Body of pancreas (tissue), 4 donors: ENCODE data around the gene ADAMTSL1. TPM values are rescaled to one million over a fixed set of nuclear protein-coding genes. Genes with fewer than 3 reads are reported as not detected.

Experiments used
- ATAC-seq: fragments of 150-250 bp; one replicate; pipeline ENCODE4 v1.9.1; 2016
- DNase-seq, 4 donors: peaks; one replicate each; pipeline ENCODE4 v3.0.0-alpha.2; 2019
- H3K27ac ChIP-seq, 4 donors: fragments of 200-600 bp; sonication (generic); 1 replicate in 3 of 4; 2 replicates in 1 of 4; pipeline versions ENCODE4 v1.5.1 to v1.6.1; 2016 to 2019; ENCODE audit warnings: mild to moderate bottlenecking in 1 of 4, mixed read lengths in 1 of 4, moderate library complexity in 1 of 4
- H3K27me3 ChIP-seq, 2 donors: fragments of 200-600 bp; sonication (generic); one replicate each; pipeline ENCODE4 v1.6.0; 2016; ENCODE audit warnings: mild to moderate bottlenecking in 1 of 2
- H3K36me3 ChIP-seq, 2 donors: fragments of 200-600 bp; sonication (generic); replicated peaks in 1 of 2; 2 replicates each; pipeline ENCODE4 v1.5.1; 2016; ENCODE audit warnings: low read depth in 2 of 2; ENCODE audit not compliant: insufficient read depth in 1 of 2
- H3K4me1 ChIP-seq: fragments of 200-600 bp; sonication (generic); one replicate; pipeline ENCODE4 v1.6.0; 2016
- H3K4me3 ChIP-seq, 2 donors: fragments of 200-600 bp; sonication (generic); 1 replicate in 1 of 2; 2 replicates in 1 of 2; pipeline ENCODE4 v1.5.1; 2016 to 2019
- H3K9me3 ChIP-seq, 3 donors: fragments of 200-600 bp; sonication (generic); 1 replicate in 2 of 3; 2 replicates in 1 of 3; pipeline ENCODE4 v1.5.1; 2016
- CTCF ChIP-seq, 7 experiments: fragments of 450-650 bp in 4 of 7; fragments of 200-600 bp in 3 of 7; sonication (generic) in 3 of 7; IDR thresholded peaks; one replicate each; pipeline ENCODE4 v1.5.1; 2016 to 2019; ENCODE audit warnings: antibody characterized with exemption in 7 of 7
- POLR2A ChIP-seq, 3 donors: fragments of 450-650 bp; IDR thresholded peaks; one replicate each; pipeline ENCODE4 v1.6.1; 2016; ENCODE audit warnings: antibody characterized with exemption in 3 of 3, mild to moderate bottlenecking in 2 of 3
- WGBS, 2 donors: methylation state at CpG; one replicate each; pipeline ENCODE4 v1.1.5; 2017; 5-methylcytosine and 5-hydroxymethylcytosine counted together
- intact Hi-C: fragments of 100-400 bp; cut with DNase I; formaldehyde crosslinking; loops from one replicate; pipeline ENCODE4 v1.15.1; 2023
- total RNA-seq, 2 donors: library from RNA; depleted of rRNA; stranded (reverse); fragments of >200 nt; gene quantifications; one replicate each; pipeline ENCODE4 v1.1.0, GENCODE V29; 2016

The ADAMTSL1 gene
- total RNA-seq, 2 donors from 2014 or later, result 0.52 to 0.99 TPM

GRCh38 chr9:18741359-18741758, 267.4 kb downstream of the ADAMTSL1 start:
- WGBS, 2 donors, result 87 to 100% methylated on average over 1 of the region's 1 CpG
- no peaks in the 10 kb centered on the region for H3K9me3 ChIP-seq
- no peak for TF ChIP-seq CTCF (IDR thresholded peaks at IDR 0.05)
- TF ChIP-seq POLR2A (IDR thresholded peaks at IDR 0.05), result no peak
- no peak for ATAC-seq
- H3K4me1 ChIP-seq, result peaks cover 13% of the 10 kb centered on the region
- no peak for DNase-seq
- H3K4me3 ChIP-seq, result no peak overlapping the region
- no peak overlapping the region for H3K27ac ChIP-seq
- H3K27me3 ChIP-seq, result no peaks in the 10 kb centered on the region
- H3K36me3 ChIP-seq, result no peaks in the 10 kb centered on the region
- intact Hi-C loops, result no loop called here

GRCh38 chr9:18741945-18742344, 268.0 kb downstream of the ADAMTSL1 start:
- peaks cover 13% of the 10 kb centered on the region for H3K4me1 ChIP-seq
- no peaks in the 10 kb centered on the region for H3K36me3 ChIP-seq
- no peaks in the 10 kb centered on the region for H3K27me3 ChIP-seq
- ATAC-seq (no peak), DNase-seq (no peak)
- H3K27ac ChIP-seq, result no peak overlapping the region
- TF ChIP-seq CTCF (IDR thresholded peaks at IDR 0.05) (no peak), POLR2A (IDR thresholded peaks at IDR 0.05) (no peak)
- no peak overlapping the region for H3K4me3 ChIP-seq
- 96 to 100% methylated on average over 1 of the region's 1 CpG for WGBS, 2 donors
- H3K9me3 ChIP-seq, result no peaks in the 10 kb centered on the region
- intact Hi-C loops, result no loop called here

DNA sequence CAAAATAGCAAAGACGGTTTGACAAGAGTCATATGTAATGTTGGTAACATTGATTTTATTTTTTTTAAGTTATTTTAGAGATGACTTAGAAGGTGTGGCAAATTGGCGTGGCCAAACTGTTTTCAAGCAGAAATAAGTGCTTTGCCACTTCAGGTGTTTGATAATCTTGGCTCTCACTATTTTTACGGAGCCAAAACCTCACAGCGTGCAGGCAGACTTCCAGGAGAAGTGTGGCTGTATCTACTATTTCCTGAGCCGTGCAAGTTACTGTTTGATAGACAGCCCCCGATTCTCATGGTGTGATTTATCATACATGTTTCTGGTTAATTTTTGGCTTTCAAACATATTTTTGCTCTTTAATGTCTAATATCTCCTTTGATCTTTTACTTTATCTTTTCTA, 269.5 kb downstream of the ADAMTSL1 start:
- Histone ChIP-seq H3K9me3 (no peaks in the 10 kb centered on the region), H3K36me3 (no peaks in the 10 kb centered on the region), H3K4me1 (peaks cover 13% of the 10 kb centered on the region), H3K4me3 (no peak overlapping the region), H3K27me3 (no peaks in the 10 kb centered on the region), H3K27ac (no peak overlapping the region)
- 12 to 16% methylated on average over 6 of the region's 6 CpGs for WGBS, 2 donors
- intact Hi-C loops, result no loop called here
- no peak for TF ChIP-seq POLR2A (IDR thresholded peaks at IDR 0.05)
- no peak for TF ChIP-seq CTCF (IDR thresholded peaks at IDR 0.05)
- ATAC-seq, result no peak
- DNase-seq, result peak in 1 of 4 donors; percentile 45

DNA sequence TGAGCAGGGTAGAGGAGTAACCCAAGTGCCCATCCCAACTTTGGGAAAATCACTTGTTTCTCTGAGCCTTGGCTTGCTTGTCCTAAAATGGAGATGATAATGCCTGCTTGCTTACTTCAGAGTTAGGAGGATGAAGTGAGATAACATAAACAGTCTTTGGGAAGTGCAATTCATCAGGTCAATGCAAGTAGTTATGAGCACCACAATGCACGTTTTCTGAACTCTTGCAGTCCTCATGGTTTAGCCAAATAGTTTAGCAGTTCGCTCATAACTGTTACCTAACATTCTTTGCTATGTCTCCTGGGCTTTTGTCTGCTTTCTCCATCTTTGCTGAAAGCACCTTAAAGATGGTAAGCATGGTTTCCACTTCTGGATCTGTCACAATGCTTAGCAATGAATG, 270.0 kb downstream of the ADAMTSL1 start:
- H3K9me3 ChIP-seq, result no peaks in the 10 kb centered on the region
- TF ChIP-seq POLR2A (IDR thresholded peaks at IDR 0.05) (no peak), CTCF (IDR thresholded peaks at IDR 0.05) (no peak)

GRCh38 chr9:18745710-18746109, 271.8 kb downstream of the ADAMTSL1 start:
- intact Hi-C loops, result no loop called here
- Histone ChIP-seq H3K27me3 (no peaks in the 10 kb centered on the region), H3K36me3 (no peaks in the 10 kb centered on the region), H3K4me1 (no peaks in the 10 kb centered on the region), H3K27ac (no peak overlapping the region), H3K4me3 (no peak overlapping the region), H3K9me3 (no peaks in the 10 kb centered on the region)
- DNase-seq (no peak), ATAC-seq (no peak)
- TF ChIP-seq POLR2A (IDR thresholded peaks at IDR 0.05) (no peak), CTCF (IDR thresholded peaks at IDR 0.05) (no peak)
- 89 to 95% methylated on average over 2 of the region's 2 CpGs for WGBS, 2 donors

More for the DNA sequence above, 270.0 kb downstream of the ADAMTSL1 start:
- WGBS, 2 donors, result 69 to 79% methylated on average over 2 of the region's 2 CpGs
- ATAC-seq, result no peak
- Histone ChIP-seq H3K27ac (no peak overlapping the region), H3K27me3 (no peaks in the 10 kb centered on the region), H3K4me1 (peaks cover 10% of the 10 kb centered on the region), H3K4me3 (no peak overlapping the region), H3K36me3 (no peaks in the 10 kb centered on the region)
- no peak for DNase-seq
- intact Hi-C loops, result no loop called here
